Thoracic aorta (tissue), 2 donors: ENCODE data around the gene PREX1. TPM values are rescaled to one million over a fixed set of nuclear protein-coding genes. Genes with fewer than 3 reads are reported as not detected.

ENCODE experiments used
- ATAC-seq: fragments of 150-250 bp; one replicate; pipeline ENCODE4 v1.8.0; 2017; ENCODE audit warnings: low read depth; ENCODE audit not compliant: insufficient number of reproducible peaks, low FRiP score
- DNase-seq: peaks from one replicate; pipeline ENCODE4 v3.0.0-alpha.2; 2020; ENCODE audit warnings: low spot score
- H3K27ac ChIP-seq, 2 donors: fragments of 200-600 bp; sonication (generic); 1 replicate in 1 of 2; 2 replicates in 1 of 2; pipeline ENCODE4 v1.5.1; 2016; ENCODE audit warnings: mild to moderate bottlenecking in 2 of 2, moderate library complexity in 2 of 2
- H3K27me3 ChIP-seq: fragments of 200-600 bp; sonication (generic); replicated peaks from 2 replicates; pipeline ENCODE4 v1.6.0; 2016; ENCODE audit warnings: mild to moderate bottlenecking; ENCODE audit not compliant: insufficient read depth
- H3K36me3 ChIP-seq: fragments of 200-600 bp; sonication (generic); one replicate; pipeline ENCODE4 v1.5.1; 2016
- H3K4me1 ChIP-seq, 2 donors: fragments of 200-600 bp; sonication (generic); 1 replicate in 1 of 2; 2 replicates in 1 of 2; pipeline versions ENCODE4 v1.5.1 to v1.6.0; 2016; ENCODE audit warnings: low read depth in 2 of 2, mild to moderate bottlenecking in 1 of 2; ENCODE audit not compliant: control insufficient read depth in 1 of 2
- H3K4me3 ChIP-seq: fragments of 200-600 bp; sonication (generic); 2 replicates; pipeline ENCODE4 v1.5.1; 2016; ENCODE audit warnings: mild to moderate bottlenecking
- H3K9me3 ChIP-seq: fragments of 200-600 bp; sonication (generic); 2 replicates; pipeline ENCODE4 v1.5.1; 2016
- CTCF ChIP-seq: fragments of 200-600 bp; sonication (generic); IDR thresholded peaks from one replicate; pipeline ENCODE4 v1.5.1; 2019; ENCODE audit warnings: antibody characterized with exemption
- total RNA-seq, 2 donors: library from RNA; depleted of rRNA; stranded (reverse); fragments of >200 nt; gene quantifications; one replicate each; pipeline versions ENCODE4 v1.1.0 to v1.2.3, GENCODE V29; 2016

PREX1 gene
- total RNA-seq, 2 donors from 2014 or later = 94.6 to 101 TPM

GRCh38 chr20:48749437-48749836 lies 78.4 kb downstream of the PREX1 start:
- no peak for TF ChIP-seq CTCF
- H3K4me1 ChIP-seq = peaks cover 0 to 8% of the 10 kb centered on the region in 2 donors
- no peak overlapping the region for H3K27ac ChIP-seq
- DNase-seq (no peak), ATAC-seq (no peak)
- peaks cover 5% of the 10 kb centered on the region for H3K36me3 ChIP-seq
- H3K4me3 ChIP-seq = no peak overlapping the region
- no peaks in the 10 kb centered on the region for H3K27me3 ChIP-seq
- H3K9me3 ChIP-seq = no peaks in the 10 kb centered on the region

GRCh38 chr20:48748556-48748955 lies 79.2 kb downstream of the PREX1 start:
- ATAC-seq (no peak), DNase-seq (no peak)
- H3K36me3 ChIP-seq = peaks cover 13% of the 10 kb centered on the region
- H3K4me1 ChIP-seq = peaks cover 0 to 8% of the 10 kb centered on the region in 2 donors
- H3K9me3 ChIP-seq = no peaks in the 10 kb centered on the region
- no peaks in the 10 kb centered on the region for H3K27me3 ChIP-seq
- H3K27ac ChIP-seq = no peak overlapping the region
- no peak for TF ChIP-seq CTCF
- no peak overlapping the region for H3K4me3 ChIP-seq

GRCh38 chr20:48747840-48748414 lies 79.9 kb downstream of the PREX1 start:
- TF ChIP-seq CTCF = no peak
- peaks cover 0 to 8% of the 10 kb centered on the region in 2 donors for H3K4me1 ChIP-seq
- H3K4me3 ChIP-seq = no peak overlapping the region
- H3K9me3 ChIP-seq = no peaks in the 10 kb centered on the region
- no peak overlapping the region for H3K27ac ChIP-seq
- H3K27me3 ChIP-seq = no peaks in the 10 kb centered on the region
- ATAC-seq = no peak
- peaks cover 19% of the 10 kb centered on the region for H3K36me3 ChIP-seq
- no peak for DNase-seq

GRCh38 chr20:48745330-48745729 lies 82.5 kb downstream of the PREX1 start:
- DNase-seq = no peak
- no peak for ATAC-seq
- H3K36me3 ChIP-seq = peaks cover 23% of the 10 kb centered on the region

GRCh38 chr20:48744515-48744914 lies 83.3 kb downstream of the PREX1 start:
- no peak for DNase-seq
- H3K9me3 ChIP-seq = no peaks in the 10 kb centered on the region
- H3K4me3 ChIP-seq = no peak overlapping the region
- H3K27ac ChIP-seq = no peak overlapping the region
- no peaks in the 10 kb centered on the region for H3K27me3 ChIP-seq
- no peak for TF ChIP-seq CTCF
- H3K4me1 ChIP-seq = peaks cover 0 to 5% of the 10 kb centered on the region in 2 donors
- peaks cover 23% of the 10 kb centered on the region for H3K36me3 ChIP-seq
- ATAC-seq = no peak

More at GRCh38 chr20:48745330-48745729, 82.5 kb downstream of the PREX1 start:
- Histone ChIP-seq H3K4me3 (no peak overlapping the region), H3K4me1 (no peaks in the 10 kb centered on the region), H3K27me3 (no peaks in the 10 kb centered on the region), H3K27ac (no peak overlapping the region), H3K9me3 (no peaks in the 10 kb centered on the region)
- no peak for TF ChIP-seq CTCF
